Left colon (tissue), 2 donors: ENCODE measurements around the gene LRTM2. TPM values are rescaled to one million over a fixed set of nuclear protein-coding genes. Genes with fewer than 3 reads are reported as not detected.

Experiments used
- ATAC-seq: fragments of 200-7000 bp; cut with Tn5 transposase; one replicate; pipeline ENCODE4 v1.9.1; 2020; ENCODE audit warnings: mild to moderate bottlenecking, moderate library complexity
- DNase-seq, 2 donors: peaks; one replicate each; pipeline ENCODE4 v3.0.0-alpha.2; 2020
- intact Hi-C, 2 donors: fragments of 100-400 bp; cut with DNase I in 1 of 2; cut with micrococcal nuclease in 1 of 2; formaldehyde crosslinking; loops; one replicate each; pipeline versions ENCODE4 v1.11.2 to v1.14.0; 2022; cut with DNase I, micrococcal nuclease
- long read RNA-seq: library from polyadenylated mRNA; unstranded; transcript quantifications from one replicate; pipeline ENCODE4 v2.0.0, GENCODE V29; 2021
- total RNA-seq, 2 donors: library from RNA; stranded (reverse); fragmentation: NEBNext Ultra II Directional; extraction: Animal tissue kit (Norgen Biotek cat#: 25700); gene quantifications; one replicate each; pipeline ENCODE4 v1.2.1, GENCODE V29; 2021
- donor health status: DM: no; HTN: no; CAD: no.
- donor health status: DM: yes; HTN: yes; CAD: no.

LRTM2 gene
- total RNA-seq: not detected
- long read RNA-seq: 0 reads

GRCh38 chr12:1820191-1820895, at the start of gene LRTM2:
Gene LRTM2 (plus strand): TSS chr12:1820565. CDS start chr12:1828149, 7,584 bp downstream.
- intact Hi-C loops: loop anchor here in 1 of 2 donors (10.0 kb wide), 1 partner anchor 94 kb away; the partner anchor contains the start of gene CACNA2D4
- DNase-seq: no peak
- no peak for ATAC-seq

- no peak for ATAC-seq
- intact Hi-C loops: no loop called here
- DNase-seq: no peak
Measured at GRCh38 chr12:1773937-1774655, 46.3 kb upstream of the LRTM2 start.

- intact Hi-C loops: no loop called here
- no peak for ATAC-seq
Measured at GRCh38 chr12:1776170-1776921, 44.0 kb upstream of the LRTM2 start.

GRCh38 chr12:1777798-1778197, 42.6 kb upstream of the LRTM2 start:
- ATAC-seq (no peak), DNase-seq (no peak)
- intact Hi-C loops: no loop called here

More at GRCh38 chr12:1776170-1776921, 44.0 kb upstream of the LRTM2 start:
- DNase-seq: no peak

GRCh38 chr12:1778911-1779310, 41.5 kb upstream of the LRTM2 start:
- intact Hi-C loops: no loop called here
- DNase-seq (no peak), ATAC-seq (no peak)

GRCh38 chr12:1779783-1780182, 40.6 kb upstream of the LRTM2 start:
- ATAC-seq: no peak

GRCh38 chr12:1781772-1782171, 38.6 kb upstream of the LRTM2 start:
- ATAC-seq: no peak
- DNase-seq: no peak
- intact Hi-C loops: no loop called here

More at GRCh38 chr12:1779783-1780182, 40.6 kb upstream of the LRTM2 start:
- DNase-seq: no peak
- intact Hi-C loops: no loop called here

GRCh38 chr12:1782215-1782614, 38.1 kb upstream of the LRTM2 start:
- ATAC-seq (no peak), DNase-seq (no peak)
- intact Hi-C loops: no loop called here

- intact Hi-C loops: no loop called here
- no peak for ATAC-seq
- DNase-seq: no peak
Measured at GRCh38 chr12:1787714-1788113, 32.7 kb upstream of the LRTM2 start.

- intact Hi-C loops: loop anchor here (2.0 to 10.0 kb wide), 2 partner anchors 136 to 138 kb away; no protein-coding TSS in a partner anchor
- no peak for DNase-seq
- ATAC-seq: no peak
Measured at GRCh38 chr12:1790444-1790843, 29.9 kb upstream of the LRTM2 start.

GRCh38 chr12:1791104-1791841, 29.1 kb upstream of the LRTM2 start:
- DNase-seq (peak; percentile 47 to 78), ATAC-seq (peak; percentile 50)
- intact Hi-C loops: loop anchor here (2.0 to 10.0 kb wide), 2 partner anchors 136 to 138 kb away; no protein-coding TSS in a partner anchor

GRCh38 chr12:1792406-1792805, 28.0 kb upstream of the LRTM2 start:
- ATAC-seq (no peak), DNase-seq (no peak)
- intact Hi-C loops: loop anchor here in 1 of 2 donors (10.0 kb wide), 1 partner anchor 138 kb away; no protein-coding TSS in a partner anchor

GRCh38 chr12:1793426-1794210, 26.7 kb upstream of the LRTM2 start:
- intact Hi-C loops: loop anchor here in 1 of 2 donors (10.0 kb wide), 1 partner anchor 139 kb away; no protein-coding TSS in a partner anchor
- ATAC-seq: no peak

GRCh38 chr12:1794440-1795090, 25.8 kb upstream of the LRTM2 start:
- intact Hi-C loops: loop anchor here (5.0 to 10.0 kb wide), 3 partner anchors 140 to 238 kb away; no protein-coding TSS in a partner anchor
- ATAC-seq: no peak
- no peak for DNase-seq

More at GRCh38 chr12:1793426-1794210, 26.7 kb upstream of the LRTM2 start:
- no peak for DNase-seq

GRCh38 chr12:1795221-1795784, 25.1 kb upstream of the LRTM2 start:
- ATAC-seq (no peak), DNase-seq (no peak)
- intact Hi-C loops: loop anchor here (5.0 to 10.0 kb wide), 3 partner anchors 141 to 237 kb away; no protein-coding TSS in a partner anchor

GRCh38 chr12:1795785-1796514, 24.4 kb upstream of the LRTM2 start:
- peak; percentile 88 for ATAC-seq
- peak; percentile 94 to 95 for DNase-seq
- intact Hi-C loops: loop anchor here (5.0 to 10.0 kb wide), 3 partner anchors 141 to 236 kb away; no protein-coding TSS in a partner anchor
